DMS 273 (cell line): ENCODE data around the gene MRPL52.
"Not testable (repeated sequence)": the region's sequence is repeated elsewhere in the genome, so short reads cannot be mapped to it uniquely, and the experiment has no call there.

Source experiments
- DNase-seq: peaks from one replicate; lab custom pipeline; 2025; ENCODE audit not compliant: unreplicated experiment; lab: John Stamatoyannopoulos, UW

The MRPL52 gene

DNA sequence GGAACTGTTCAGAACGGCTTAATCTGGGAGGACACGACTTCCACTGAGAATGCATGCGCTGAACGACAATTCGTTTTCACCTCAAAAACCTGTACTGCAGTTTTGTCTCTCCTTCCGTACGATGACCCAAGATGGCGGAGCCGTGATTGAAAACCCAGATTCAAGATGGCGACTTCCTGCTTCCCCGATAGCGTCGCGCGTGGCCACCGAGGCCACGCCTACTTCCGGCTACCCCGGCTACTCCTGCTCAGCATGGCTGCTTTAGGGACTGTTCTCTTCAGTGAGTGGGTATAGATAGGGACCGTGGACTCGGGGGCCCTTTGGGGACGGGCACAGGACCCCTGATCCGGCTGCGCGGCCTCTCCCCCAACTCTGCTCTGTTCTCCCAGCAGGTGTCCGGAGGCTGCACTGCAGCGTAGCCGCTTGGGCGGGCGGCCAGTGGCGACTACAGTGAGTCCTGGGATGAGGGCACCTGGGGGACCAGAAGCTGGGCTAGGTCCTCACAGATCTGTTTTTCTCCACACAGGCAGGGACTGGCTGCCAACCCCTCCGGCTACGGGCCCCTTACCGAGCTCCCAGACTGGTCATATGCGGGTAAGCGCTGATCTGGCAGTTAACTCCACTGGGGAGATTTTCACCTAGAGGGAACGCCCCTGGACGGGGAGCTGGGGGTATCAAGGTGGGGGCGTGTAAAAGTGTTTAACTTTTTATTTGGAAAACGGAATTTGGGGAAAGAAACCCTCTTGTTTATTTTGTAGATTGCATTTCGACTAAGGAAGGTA lies at the start of gene MRPL52:
TSS of gene MRPL52 (plus strand) at position 227 of the 782 bp plus-strand sequence. CDS start at position 253, 26 bp downstream.
- DNase-seq: peak; percentile 97

DNA sequence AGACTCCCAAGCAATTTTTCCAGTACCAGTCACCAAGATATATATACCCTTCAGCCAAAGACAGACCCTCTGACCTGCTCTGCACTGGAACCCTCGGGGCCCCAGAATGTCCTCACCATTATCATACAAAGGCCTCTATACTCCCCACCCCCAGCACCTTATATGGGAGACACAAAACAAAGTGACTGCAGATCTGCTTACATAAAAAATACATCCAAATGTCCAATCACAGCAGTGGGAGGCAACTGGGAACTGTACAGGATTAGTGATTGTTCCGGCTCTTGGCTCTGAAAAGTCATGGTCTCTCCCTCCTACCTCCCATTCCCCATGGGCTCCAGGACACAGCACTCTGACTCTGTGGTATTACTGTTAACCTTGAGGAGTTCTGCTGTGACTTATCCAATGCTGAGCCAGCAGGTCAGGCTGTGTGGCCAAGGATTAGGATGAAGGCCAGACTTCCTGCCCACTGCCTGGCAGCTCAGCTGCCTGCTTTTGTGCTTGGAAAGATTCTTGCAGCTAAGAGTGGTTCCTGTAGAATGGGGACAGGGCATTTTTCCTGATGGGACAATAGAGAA lies 49.5 kb upstream of the MRPL52 start:
- no peak for DNase-seq

DNA sequence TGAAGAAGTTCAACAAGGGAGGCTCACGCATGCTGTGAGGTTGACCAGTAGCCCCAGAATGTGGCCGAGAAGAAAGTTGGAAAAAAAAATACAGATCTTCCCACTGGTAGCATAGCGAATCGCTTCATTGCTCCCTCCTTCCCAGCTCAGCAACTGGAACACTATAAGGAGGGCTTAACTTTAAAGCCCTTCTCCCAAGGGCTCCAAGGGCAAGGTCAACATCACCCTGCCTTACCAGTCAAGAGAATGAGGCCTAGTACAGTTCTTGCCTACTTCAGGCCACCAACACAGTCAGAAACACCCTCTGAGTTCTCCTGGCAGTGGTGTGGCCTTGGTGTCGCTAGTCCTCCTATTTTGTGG lies 48.8 kb upstream of the MRPL52 start:
- DNase-seq: no peak

DNA sequence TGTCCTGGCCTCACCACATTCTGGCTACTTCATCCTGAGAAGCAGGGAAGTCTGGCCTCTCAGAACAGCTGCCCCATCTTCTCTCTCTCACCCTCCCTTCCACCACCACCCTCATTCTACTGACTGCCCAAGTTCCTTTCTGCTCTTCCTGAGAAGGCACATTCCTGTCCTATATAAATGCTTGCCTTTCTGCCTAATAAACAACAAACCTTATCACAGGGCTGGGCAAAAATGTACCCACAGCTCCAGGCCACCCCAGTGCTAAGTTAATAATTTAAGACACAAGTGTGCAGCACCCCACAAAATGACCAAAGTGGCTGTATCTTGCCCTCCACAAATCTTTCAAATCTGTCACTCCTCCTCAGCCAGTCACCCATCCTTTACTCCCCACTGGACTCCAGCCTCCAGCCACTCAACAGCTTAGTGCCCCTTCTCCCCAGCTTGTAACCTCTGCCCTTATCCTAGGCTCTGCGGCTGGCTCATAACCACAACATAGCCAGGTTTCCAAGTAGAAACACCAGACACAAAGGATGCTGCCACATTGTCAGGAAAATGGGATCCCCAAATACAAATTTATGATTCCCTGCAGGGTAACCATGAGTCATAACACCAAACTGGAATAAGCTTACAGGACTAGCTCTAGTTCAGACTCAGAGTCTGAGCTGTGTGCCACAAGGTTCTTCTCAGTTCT lies 48.2 kb upstream of the MRPL52 start:
- no peak for DNase-seq

- no peak for DNase-seq
These were observed 43.0 kb upstream of the MRPL52 start for GRCh38 chr14:22786685-22787084.

- DNase-seq: peak; percentile 36
These were observed 38.4 kb upstream of the MRPL52 start for GRCh38 chr14:22791301-22791700.

- DNase-seq: no peak
These were observed 37.5 kb upstream of the MRPL52 start for GRCh38 chr14:22792158-22792557.

DNA sequence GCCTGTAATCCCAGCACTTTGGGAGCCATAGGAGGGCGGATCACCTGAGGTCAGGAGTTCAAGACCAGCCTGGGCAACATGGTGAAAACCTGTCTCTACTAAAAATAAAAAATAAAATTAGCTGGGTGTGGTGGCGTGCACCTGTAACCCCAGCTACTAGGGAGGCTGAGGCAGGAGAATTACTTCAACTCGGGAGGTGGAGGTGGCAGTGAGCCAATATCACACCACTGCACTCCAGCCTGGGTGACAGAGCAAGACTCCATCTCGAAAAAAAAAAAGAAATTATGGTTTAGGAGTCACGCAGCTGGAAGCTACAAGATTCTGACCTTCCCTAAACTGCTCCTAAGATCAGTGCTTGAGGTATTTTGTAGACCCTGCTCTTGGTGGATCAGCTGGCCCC lies 36.1 kb upstream of the MRPL52 start:
- not testable (repeated sequence) for DNase-seq

DNA sequence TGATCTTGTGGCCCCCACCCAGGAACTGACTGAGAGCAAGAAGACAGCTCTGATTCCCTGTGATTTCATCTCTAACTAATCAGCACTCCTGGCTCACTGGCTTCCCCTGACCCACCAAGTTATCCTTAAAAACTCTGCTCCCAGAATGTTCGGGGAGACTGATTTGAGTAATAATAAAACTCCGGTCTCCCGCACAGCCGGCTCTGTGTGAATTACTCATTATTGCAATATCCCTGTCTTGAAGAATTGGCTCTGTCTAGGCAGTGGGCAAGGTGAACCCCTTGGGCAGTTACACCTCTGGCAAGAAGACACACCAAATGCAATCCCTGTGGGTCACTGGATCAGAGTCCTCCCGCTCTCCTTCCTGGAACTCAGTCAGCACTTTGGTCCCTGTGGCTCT lies 35.7 kb upstream of the MRPL52 start:
- DNase-seq: no peak

GRCh38 chr14:22794551-22794951 lies 35.1 kb upstream of the MRPL52 start:
- no peak for DNase-seq

DNA sequence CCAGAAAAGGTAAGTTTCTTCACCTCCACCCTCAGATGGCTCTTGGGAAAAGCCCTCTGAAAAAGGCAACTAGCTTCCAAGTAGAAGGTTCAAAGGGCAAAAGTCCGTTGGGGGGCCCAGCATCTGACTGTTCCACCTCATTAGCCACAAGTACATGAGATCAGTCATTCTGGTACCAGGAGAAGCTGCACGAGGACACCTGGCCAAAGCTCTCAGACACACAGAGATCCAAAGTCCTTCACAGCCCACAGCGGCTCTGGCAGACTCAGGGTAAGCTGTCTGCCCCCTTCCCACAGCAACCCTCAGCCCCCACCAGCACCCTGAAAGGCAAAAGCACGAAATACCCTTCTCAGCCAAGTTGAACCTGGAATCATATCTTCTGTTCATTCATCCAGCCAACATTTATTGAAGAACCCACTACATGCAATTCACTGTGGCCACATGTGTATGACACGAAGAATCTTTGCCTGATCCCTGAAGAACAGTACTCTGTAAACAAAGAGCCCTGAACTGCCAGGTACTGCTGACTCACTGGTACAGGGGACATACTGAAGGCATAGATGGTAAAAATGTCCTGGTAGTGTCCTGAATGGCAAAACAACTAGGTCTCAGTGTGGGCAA lies 33.5 kb upstream of the MRPL52 start:
- no peak for DNase-seq

GRCh38 chr14:22797017-22797917 lies 32.4 kb upstream of the MRPL52 start:
- no peak for DNase-seq

GRCh38 chr14:22798528-22798927 lies 31.2 kb upstream of the MRPL52 start:
- DNase-seq: no peak

DNA sequence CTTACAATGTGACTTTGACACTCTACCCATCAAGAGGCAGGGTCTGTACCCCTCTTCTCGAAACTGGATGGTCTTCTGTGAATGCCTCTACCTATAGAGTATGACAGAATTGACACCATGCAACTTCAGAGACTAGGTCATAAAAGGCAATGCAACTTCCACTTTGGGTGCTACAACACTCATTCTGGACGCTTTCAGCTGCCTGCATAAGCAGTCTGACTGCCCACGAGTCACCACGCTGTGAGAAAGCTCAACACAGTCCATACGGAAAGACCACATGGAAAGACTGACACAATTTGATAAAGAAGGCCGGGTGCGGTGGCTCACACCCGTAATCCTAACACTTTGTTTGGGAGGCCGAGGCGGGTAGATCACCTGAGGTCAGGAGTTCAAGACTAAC lies 29.3 kb upstream of the MRPL52 start:
- DNase-seq: no peak

DNA sequence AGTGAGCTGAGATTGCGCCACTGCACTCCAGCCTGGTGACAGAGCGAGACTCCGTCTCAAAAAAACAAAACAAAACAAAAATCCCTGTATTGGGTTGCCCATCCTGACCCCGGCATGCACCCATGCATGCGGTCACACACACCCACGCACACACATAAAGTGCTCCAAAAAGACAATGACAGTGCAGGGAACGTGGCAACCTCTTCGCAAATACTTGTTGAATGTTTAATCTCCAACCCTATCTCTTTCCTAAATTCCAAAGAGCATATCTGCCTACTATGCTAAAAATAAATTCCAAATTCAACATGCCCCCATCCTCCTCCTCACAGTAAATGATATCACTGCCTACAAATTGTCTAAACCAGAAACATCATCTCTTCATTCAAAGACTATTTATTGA lies 28.0 kb upstream of the MRPL52 start:
- no peak for DNase-seq

- no peak for DNase-seq
These were observed 26.6 kb upstream of the MRPL52 start for GRCh38 chr14:22802860-22803686.

DNA sequence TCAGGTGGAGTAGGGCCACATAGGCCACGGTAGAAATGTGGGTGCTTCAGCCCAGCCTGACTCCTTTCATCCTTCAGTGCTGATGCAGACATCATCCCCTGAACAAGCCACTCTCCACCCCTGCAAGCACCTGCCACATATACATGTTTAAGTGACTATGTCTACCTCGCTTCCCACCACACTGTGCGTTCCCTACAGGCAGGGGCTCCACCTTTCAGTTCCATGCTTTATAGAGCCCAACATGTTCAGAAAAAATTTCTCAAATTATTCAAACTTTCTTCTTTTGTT lies 26.1 kb upstream of the MRPL52 start:
- no peak for DNase-seq

DNA sequence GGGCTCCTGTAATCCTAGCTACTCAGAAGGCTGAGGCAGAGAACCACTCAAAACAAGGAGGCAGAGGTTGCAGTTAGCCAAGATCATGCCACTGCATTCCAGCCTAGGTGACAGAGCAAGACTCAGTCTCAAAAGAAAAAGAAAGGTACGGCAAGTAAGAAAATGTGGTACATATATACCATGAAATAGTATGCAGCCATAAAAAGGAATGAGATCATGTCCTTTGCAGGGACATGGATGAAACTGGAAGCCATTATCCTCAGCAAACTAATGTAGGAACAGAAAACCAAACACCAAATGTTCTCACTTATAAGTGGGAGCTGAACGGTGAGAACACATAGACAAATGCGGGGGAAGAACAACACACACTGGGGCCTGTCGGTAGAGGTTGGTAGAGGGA lies 24.5 kb upstream of the MRPL52 start:
- not testable (repeated sequence) for DNase-seq

DNA sequence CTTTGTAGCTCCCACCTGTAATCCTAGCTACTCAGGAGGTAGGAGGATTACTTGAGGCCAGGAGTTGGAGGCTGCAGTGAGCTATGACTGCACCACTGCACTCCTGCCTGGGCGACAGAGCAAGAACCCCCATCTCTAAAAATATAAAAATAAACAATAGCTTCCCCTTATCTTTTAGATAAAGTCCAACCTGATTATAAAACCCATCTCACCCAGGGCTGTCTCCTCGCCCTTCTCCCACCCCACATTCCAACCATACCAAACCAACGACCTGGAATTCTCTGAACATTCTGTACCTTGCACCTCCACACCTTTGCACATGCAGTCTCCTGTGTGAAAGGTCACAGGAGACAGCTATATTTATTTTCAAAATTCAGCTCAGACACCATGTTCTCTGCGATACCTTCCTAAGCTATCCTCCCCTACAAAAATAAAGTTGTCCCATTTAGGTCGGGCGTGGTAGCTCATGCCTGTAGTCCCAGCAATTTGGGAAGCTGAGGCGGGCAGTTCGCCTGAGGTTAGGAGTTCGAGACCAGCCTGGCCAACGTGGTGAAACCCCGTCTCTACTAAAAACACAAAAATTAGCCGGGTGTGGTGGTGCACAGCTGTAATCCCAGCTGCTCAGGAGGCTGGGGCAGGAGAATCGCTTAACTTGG lies 22.1 kb upstream of the MRPL52 start:
- DNase-seq: no peak
